ENCODE measurements around the gene ASB17.
A peak's percentile ranks its signal among the peaks of the same experiment; 100 is the strongest.

- TF ChIP-seq CTCF (IDR thresholded peaks at IDR 0.05; ENCODE audit: low read depth, low read length) (peak; percentile 58), EZH2phosphoT487 (IDR thresholded peaks at IDR 0.05; ENCODE audit: low read depth) (no peak)
Measured at GRCh38 chr1:75908717-75909152, 23.5 kb downstream of the ASB17 start.

Data from OCI-LY3 (cell line).